ENCODE data around the gene SLC1A4. TPM values are rescaled to one million over a fixed set of nuclear protein-coding genes. Genes with fewer than 3 reads are reported as not detected.
A peak's percentile ranks its signal among the peaks of the same experiment; 100 is the strongest.

Gene SLC1A4
- total RNA-seq, 1 donor from 2014 or later = 13.1 TPM

DNA sequence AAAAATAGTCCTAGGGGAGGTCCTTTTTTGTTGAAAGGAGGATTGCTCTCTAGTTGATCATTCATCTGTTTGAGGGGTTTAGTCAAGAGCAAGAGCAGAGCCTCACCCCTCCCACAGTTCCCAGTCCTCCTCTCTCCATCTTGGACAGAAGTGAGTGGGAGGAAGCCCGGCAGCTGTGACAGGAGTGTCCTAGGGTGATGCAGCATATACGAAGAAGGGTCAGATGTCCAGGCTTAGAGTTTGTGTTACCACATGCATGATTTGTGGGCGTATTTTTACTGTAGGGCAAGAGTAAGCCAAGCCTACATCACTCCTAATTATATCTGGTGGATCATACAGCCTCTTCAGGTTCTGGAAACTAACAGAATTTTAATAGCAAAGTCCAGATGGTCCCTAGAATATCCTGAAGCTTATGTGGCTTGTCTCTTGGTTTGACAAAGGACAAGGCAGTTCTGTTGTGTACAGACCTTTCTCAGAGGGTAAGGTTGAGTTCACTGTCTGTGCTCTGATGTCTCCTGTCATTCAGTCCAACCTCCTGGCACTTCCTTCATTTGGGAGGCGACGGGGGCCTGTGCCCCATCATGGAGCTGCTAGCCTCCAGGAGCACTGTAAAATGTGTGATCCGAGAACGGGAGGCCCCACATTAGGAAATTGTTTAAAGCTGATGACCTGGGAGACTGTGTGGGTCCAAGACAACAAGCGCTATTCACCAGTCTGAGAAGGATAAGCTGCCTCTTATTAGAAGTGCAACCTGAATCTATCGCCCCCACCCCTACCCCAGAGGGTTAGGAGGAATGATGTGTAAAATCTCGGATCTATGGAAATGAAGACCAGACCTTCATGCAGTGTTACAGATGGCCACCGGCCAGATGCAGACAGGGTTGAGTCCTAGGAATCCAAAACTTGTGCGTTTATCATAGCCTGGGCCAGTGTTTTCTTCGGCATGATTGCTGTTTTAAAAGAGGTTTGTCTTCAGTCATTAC lies 73.9 kb downstream of the SLC1A4 start:
- no peak overlapping the region for H3K27ac Mint-ChIP-seq
- intact Hi-C loops (cut with micrococcal nuclease) = no loop called here
- peaks cover 23% of the 10 kb centered on the region for H3K4me1 Mint-ChIP-seq

DNA sequence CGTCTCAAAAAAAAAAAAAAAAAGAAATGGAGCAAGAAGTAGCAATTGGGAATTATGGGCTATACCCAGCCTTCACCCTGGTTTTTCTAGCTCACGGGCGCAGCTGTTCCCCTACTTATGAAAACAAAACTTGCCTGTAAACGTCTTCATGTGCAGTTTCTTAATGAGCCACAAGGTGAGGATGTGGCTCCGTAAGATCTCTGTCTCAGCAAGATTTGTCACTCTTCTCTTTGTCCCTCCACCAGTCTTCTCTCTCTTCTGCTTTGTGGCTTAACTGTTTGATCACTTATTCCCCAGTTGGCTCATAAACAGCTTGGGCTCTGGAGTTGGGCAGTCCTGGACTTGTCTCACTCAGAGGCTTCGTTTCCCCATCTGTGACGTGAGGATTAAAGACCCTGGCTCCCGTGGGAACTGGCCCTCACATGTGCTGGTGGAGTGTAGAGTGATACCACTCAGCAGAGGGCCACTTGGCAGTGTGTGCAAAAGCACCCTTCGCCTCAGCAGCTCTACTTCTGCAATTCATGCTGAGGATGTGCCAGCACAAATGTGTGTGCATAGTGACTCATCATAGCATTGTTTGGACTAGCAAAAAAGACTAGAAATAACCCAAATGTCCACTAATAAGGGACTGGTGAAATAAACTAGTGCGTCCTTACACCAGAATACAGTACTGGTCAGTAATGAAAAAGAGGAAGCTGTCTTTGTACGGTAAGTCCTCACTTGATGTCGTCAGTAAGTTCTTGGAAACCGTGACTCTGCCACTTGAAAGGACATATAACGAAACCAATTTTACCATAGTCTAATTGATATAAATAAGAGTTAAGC lies 75.7 kb downstream of the SLC1A4 start:
- H3K4me1 Mint-ChIP-seq = peaks cover 22% of the 10 kb centered on the region
- H3K4me3 Mint-ChIP-seq = no peak overlapping the region
- DNase-seq = peak; percentile 87
- H3K27ac Mint-ChIP-seq = peak overlapping the region; percentile 16
- peaks cover 3% of the 10 kb centered on the region for H3K36me3 Mint-ChIP-seq (ENCODE audit: low read depth)
- no peaks in the 10 kb centered on the region for H3K9me3 Mint-ChIP-seq
- H3K27me3 Mint-ChIP-seq = no peaks in the 10 kb centered on the region
- intact Hi-C loops (cut with micrococcal nuclease) = loop anchor here (1.0 kb wide), 4 partner anchors 65 to 508 kb away; partner anchors contain the start of gene RAB1A

More for the DNA sequence above, 73.9 kb downstream of the SLC1A4 start:
- no peak for DNase-seq
- Mint-ChIP-seq H3K4me3 (no peak overlapping the region), H3K9me3 (no peaks in the 10 kb centered on the region), H3K27me3 (no peaks in the 10 kb centered on the region), H3K36me3 (ENCODE audit: low read depth) (peaks cover 2% of the 10 kb centered on the region)

DNA sequence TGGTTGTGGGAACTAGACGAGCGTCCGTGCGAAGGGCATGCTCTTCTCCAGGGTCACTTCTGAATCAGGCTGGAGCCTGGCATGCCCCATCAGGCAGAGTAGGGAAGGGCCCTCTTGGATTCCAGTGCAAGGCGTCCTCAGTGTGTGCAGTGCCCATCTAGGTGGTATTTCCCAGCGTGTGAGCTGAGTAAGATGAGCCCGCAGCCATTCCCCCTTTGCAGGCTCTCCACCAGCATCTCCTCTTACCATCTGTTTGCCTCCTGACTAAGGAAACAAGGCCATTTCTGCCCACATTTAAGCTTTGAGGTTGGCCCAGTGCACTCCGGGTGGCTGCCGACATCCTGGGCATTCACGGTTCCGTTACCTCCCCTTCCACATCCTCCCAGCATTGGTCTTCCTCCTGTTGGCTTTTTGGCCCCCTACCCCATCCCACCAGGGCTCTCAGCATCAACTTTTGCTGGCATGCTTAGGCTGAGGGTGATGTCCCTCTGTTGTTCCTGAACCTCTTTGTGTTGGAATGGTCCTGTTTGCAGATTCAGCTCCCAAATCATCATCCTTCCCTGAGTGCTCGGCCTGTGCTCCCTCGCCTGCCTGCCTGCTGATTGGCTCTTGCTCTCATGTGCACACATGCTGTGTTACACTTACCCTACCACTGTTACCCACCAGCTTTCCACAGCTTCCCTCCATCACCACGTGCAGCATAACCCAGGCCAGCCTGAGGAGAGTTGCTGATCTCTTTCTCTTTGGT lies 78.8 kb downstream of the SLC1A4 start:
- Mint-ChIP-seq H3K9me3 (no peaks in the 10 kb centered on the region), H3K4me1 (peaks cover 23% of the 10 kb centered on the region), H3K27me3 (no peaks in the 10 kb centered on the region), H3K4me3 (no peak overlapping the region), H3K27ac (peak overlapping the region; percentile 40), H3K36me3 (ENCODE audit: low read depth) (peaks cover 6% of the 10 kb centered on the region)
- no peak for DNase-seq
- intact Hi-C loops (cut with micrococcal nuclease) = no loop called here

DNA sequence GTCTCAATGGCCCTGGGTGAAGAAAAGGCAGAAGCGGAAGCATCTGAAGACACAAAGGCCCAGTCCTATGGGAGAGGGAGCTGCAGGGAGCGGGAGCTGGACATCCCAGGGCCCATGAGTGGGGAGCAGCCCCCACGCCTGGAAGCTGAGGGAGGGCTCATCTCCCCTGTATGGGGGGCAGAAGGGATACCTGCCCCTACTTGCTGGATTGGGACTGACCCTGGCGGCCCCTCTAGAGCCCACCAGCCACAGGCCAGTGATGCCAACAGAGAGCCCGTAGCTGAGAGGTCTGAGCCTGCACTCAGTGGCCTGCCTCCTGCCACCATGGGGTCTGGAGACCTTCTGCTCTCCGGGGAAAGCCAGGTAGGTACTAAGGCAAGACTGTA lies 80.2 kb downstream of the SLC1A4 start:
- Mint-ChIP-seq H3K4me3 (no peak overlapping the region), H3K27me3 (no peaks in the 10 kb centered on the region), H3K4me1 (peaks cover 25% of the 10 kb centered on the region), H3K9me3 (no peaks in the 10 kb centered on the region), H3K27ac (peak overlapping the region; percentile 49), H3K36me3 (ENCODE audit: low read depth) (peaks cover 9% of the 10 kb centered on the region)
- DNase-seq = no peak
- intact Hi-C loops (cut with micrococcal nuclease) = no loop called here

DNA sequence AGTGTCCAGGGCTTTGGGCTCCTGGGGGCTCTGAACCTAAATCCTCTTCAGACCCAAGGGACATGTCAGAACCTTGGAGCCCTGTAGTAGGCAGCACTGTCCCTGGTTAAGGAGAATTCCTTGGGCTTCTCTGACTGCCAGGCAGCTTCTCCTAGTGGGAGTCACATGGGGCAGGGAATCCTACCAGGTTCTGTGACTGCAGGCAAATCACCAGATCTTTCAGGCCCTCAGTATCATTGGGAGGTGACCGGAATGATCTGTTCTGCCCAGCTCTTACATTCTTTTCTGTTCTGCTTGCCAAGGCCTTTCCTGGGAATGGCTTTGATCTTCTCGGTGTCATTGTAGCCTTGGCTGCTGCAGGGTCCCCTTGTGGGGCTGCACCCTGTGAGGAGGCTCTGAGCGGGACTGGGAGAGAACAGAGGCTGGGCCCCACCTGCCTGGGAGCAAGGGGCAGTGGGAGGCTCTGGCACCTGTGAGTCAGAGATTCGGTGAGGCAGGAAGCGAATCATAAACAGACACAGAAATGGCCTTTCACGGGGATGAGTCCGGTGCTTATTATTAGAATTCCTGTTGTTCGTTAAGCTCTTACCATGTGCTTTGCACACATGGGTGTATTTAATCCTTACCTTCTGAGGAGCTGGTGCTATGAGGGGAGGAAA lies 81.1 kb downstream of the SLC1A4 start:
- Mint-ChIP-seq H3K36me3 (ENCODE audit: low read depth) (peaks cover 9% of the 10 kb centered on the region), H3K4me3 (no peak overlapping the region), H3K4me1 (peaks cover 19% of the 10 kb centered on the region), H3K27ac (peak overlapping the region; percentile 77), H3K9me3 (no peaks in the 10 kb centered on the region), H3K27me3 (no peaks in the 10 kb centered on the region)
- no peak for DNase-seq
- intact Hi-C loops (cut with micrococcal nuclease) = no loop called here

DNA sequence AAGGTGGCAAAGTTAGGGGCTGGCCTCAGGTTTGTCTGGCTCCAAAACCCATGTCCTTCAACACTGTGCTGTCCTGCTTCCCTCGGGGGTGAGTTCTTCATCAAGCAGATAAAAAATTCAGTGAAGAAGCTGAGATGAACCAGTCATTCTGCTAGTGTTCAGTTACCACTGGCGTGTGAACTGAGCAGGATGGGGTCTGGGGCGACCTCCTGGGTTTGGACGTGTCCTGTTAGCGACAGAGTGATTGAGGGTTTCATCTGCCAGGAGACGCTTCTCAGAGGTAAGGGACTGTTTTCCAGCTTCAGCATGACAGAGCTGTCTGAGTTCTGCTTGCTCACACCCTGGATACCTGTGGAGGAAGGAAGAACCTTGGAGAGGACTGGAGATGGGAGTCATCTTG lies 81.7 kb downstream of the SLC1A4 start:
- DNase-seq = no peak
- Mint-ChIP-seq H3K27me3 (no peaks in the 10 kb centered on the region), H3K9me3 (no peaks in the 10 kb centered on the region), H3K36me3 (ENCODE audit: low read depth) (peaks cover 9% of the 10 kb centered on the region), H3K4me3 (no peak overlapping the region), H3K27ac (peak overlapping the region; percentile 29), H3K4me1 (peaks cover 19% of the 10 kb centered on the region)
- intact Hi-C loops (cut with micrococcal nuclease) = no loop called here

DNA sequence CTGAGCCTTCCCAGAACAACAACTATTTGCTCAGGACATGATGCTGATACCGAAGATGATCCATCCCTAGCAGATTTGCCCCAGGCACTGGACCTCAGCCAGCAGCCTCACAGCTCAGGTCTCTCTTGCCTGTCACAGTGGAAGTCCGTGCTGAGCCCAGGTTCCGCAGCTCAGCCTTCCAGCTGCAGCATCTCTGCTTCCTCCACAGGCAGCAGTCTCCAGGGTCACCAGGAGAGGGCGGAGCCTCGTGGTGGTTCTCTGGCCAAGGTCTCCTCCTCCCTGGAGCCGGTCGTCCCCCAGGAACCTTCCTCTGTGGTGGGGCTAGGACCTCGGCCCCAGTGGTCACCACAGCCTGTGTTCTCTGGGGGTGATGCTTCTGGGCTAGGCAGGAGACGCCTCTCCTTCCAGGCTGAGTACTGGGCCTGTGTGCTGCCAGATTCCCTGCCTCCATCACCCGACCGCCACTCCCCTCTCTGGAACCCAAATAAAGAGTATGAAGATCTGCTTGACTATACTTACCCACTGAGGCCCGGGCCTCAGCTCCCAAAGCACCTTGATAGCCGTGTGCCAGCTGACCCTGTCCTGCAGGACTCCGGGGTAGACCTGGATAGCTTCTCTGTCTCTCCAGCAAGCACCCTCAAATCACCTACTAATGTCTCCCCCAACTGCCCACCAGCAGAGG lies 82.4 kb downstream of the SLC1A4 start:
- Mint-ChIP-seq H3K4me1 (peaks cover 19% of the 10 kb centered on the region), H3K36me3 (ENCODE audit: low read depth) (peaks cover 9% of the 10 kb centered on the region), H3K9me3 (no peaks in the 10 kb centered on the region), H3K27me3 (no peaks in the 10 kb centered on the region), H3K4me3 (no peak overlapping the region), H3K27ac (no peak overlapping the region)
- no peak for DNase-seq
- intact Hi-C loops (cut with micrococcal nuclease) = no loop called here

DNA sequence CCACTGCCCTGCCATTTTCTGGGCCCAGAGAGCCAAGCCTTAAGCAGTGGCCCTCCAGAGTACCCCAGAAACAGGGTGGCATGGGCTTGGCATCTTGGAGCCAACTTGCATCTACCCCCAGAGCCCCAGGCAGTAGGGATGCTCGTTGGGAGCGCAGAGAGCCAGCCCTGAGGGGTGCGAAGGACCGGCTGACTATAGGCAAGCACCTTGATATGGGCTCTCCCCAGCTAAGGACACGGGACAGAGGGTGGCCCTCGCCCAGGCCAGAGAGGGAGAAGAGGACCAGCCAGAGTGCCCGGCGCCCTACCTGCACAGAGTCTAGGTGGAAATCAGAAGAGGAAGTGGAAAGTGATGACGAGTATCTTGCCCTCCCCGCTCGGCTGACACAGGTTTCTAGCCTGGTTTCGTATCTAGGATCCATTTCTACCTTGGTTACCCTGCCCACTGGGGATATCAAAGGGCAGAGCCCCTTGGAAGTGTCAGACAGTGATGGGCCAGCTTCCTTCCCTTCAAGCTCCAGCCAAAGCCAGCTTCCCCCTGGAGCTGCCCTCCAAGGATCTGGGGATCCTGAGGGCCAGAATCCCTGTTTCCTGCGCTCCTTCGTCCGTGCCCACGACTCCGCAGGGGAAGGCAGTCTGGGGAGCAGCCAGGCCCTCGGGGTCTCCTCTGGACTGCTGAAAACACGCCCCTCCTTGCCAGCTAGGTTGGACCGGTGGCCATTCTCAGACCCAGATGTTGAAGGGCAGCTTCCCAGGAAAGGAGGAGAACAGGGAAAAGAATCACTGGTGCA lies 83.2 kb downstream of the SLC1A4 start:
- H3K4me1 Mint-ChIP-seq = peaks cover 19% of the 10 kb centered on the region
- no peak for DNase-seq
- intact Hi-C loops (cut with micrococcal nuclease) = no loop called here
- peak overlapping the region; percentile 41 for H3K27ac Mint-ChIP-seq
- H3K4me3 Mint-ChIP-seq = no peak overlapping the region
- no peaks in the 10 kb centered on the region for H3K27me3 Mint-ChIP-seq
- H3K36me3 Mint-ChIP-seq (ENCODE audit: low read depth) = peaks cover 11% of the 10 kb centered on the region
- H3K9me3 Mint-ChIP-seq = no peaks in the 10 kb centered on the region

Other genes starting within 250 kb of the SLC1A4 start
- gene CEP68, start 67.0 kb downstream of the SLC1A4 start, total RNA-seq = 4.4 and 4.9 TPM in 2 replicates
- gene RAB1A, start 140.7 kb downstream of the SLC1A4 start, total RNA-seq = 79.9 and 81.1 TPM in 2 replicates
- 298 TPM in 2 replicates for gene ACTR2, start 238.4 kb downstream of the SLC1A4 start, total RNA-seq

Measured in activated CD4-positive, alpha-beta T cell treated with anti-CD3 and anti-CD28 coated beads, Interleukin-2, amount 10 ng/mL, durations not matched to agents 24 days and 14 days (primary cell).